Nephron progenitor cell (in vitro differentiated cells): ENCODE results near the gene CST1.
A peak's percentile ranks its signal among the peaks of the same experiment; 100 is the strongest.
"Not testable (repeated sequence)": the region's sequence is repeated elsewhere in the genome, so short reads cannot be mapped to it uniquely, and the experiment has no call there.

Source experiments
- DNase-seq: peaks from one replicate; pipeline ENCODE4 v3.0.0; 2021
- H3K27ac Mint-ChIP-seq: 2 replicates; pipeline ENCODE4 v1.8.0; 2021; ENCODE audit warnings: mild to moderate bottlenecking, moderate library complexity, mixed read lengths
- H3K27me3 Mint-ChIP-seq: 2 replicates; pipeline ENCODE4 v1.8.0; 2021; ENCODE audit warnings: mild to moderate bottlenecking, low read depth, mixed read lengths; ENCODE audit not compliant: poor library complexity
- H3K36me3 Mint-ChIP-seq: 2 replicates; pipeline ENCODE4 v1.8.0; 2021; ENCODE audit warnings: low read depth, mixed read lengths
- H3K4me1 Mint-ChIP-seq: 2 replicates; pipeline ENCODE4 v1.8.0; 2021; ENCODE audit warnings: mixed read lengths
- H3K4me3 Mint-ChIP-seq: 2 replicates; pipeline ENCODE4 v1.8.0; 2021; ENCODE audit warnings: mild to moderate bottlenecking, moderate library complexity, mixed read lengths
- H3K9me3 Mint-ChIP-seq: 2 replicates; pipeline ENCODE4 v1.8.0; 2021; ENCODE audit warnings: mild to moderate bottlenecking, moderate library complexity, mixed read lengths
- TF ChIP-seq, protein P1 (sequence below): fragments of 200-600 bp; sonication (generic); IDR thresholded peaks from 2 replicates; pipeline ENCODE4 v1.5.0; 2021; ENCODE audit warnings: antibody characterized with exemption

The CST1 gene

DNA sequence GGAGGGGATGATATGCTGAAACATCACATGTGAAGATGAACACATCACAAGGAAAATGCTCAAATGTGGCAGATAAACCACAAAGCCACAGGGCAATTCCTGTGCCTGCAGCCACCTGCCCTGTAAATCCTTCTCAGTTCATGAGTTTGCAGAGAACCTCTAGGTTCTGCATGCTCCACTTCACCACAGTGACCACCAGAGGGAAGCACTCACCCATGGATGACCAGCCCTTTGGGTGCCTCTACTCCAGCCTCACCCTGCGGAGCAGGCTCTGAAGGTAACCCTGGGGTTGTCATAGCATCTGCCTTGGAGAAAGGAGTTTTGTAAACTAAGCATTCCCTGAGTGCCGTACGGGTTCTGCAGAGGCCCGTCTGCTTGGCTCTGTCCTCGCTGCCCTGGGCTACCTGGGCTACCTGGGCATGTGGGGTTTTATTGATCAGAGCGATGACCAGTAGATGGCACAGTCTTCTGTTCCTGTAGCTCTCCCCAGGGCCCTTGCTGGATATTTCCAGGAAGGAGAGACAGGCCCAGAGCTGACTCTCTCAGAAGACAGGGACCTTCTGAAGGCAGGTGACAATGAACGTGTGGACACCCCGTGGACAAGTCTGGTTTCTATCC is 31.7 kb upstream of the CST1 start:
- Mint-ChIP-seq H3K27ac (no peak overlapping the region), H3K36me3 (no peaks in the 10 kb centered on the region), H3K4me3 (no peak overlapping the region), H3K27me3 (peaks cover 3% of the 10 kb centered on the region), H3K4me1 (peaks cover 24% of the 10 kb centered on the region), H3K9me3 (peaks cover 2% of the 10 kb centered on the region)
- TF ChIP-seq, protein P1, sequence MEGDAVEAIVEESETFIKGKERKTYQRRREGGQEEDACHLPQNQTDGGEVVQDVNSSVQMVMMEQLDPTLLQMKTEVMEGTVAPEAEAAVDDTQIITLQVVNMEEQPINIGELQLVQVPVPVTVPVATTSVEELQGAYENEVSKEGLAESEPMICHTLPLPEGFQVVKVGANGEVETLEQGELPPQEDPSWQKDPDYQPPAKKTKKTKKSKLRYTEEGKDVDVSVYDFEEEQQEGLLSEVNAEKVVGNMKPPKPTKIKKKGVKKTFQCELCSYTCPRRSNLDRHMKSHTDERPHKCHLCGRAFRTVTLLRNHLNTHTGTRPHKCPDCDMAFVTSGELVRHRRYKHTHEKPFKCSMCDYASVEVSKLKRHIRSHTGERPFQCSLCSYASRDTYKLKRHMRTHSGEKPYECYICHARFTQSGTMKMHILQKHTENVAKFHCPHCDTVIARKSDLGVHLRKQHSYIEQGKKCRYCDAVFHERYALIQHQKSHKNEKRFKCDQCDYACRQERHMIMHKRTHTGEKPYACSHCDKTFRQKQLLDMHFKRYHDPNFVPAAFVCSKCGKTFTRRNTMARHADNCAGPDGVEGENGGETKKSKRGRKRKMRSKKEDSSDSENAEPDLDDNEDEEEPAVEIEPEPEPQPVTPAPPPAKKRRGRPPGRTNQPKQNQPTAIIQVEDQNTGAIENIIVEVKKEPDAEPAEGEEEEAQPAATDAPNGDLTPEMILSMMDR: peak; percentile 65
- DNase-seq: peak; percentile 29

DNA sequence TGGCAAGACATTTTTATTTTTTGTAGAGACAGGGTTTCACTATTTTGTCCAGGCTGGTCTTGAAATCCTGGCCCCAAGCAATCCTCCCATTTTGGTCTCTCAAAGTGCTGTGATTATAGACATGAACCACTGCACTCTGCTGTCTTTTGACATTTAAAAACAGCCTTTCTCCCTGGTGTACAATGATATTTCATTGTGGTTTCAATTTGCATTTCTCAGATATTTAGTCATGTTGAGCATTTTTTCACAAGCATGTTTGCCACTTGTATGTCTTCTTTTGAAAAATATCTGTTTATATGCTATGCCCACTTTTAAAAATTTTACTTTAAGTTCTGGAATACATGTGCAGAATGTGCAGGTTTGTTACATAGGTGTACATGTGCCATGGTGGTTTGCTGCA is 27.9 kb upstream of the CST1 start:
- H3K27me3 Mint-ChIP-seq, H3K27ac Mint-ChIP-seq, H3K36me3 Mint-ChIP-seq, DNase-seq, H3K4me3 Mint-ChIP-seq, H3K9me3 Mint-ChIP-seq: not testable (repeated sequence)
- H3K4me1 Mint-ChIP-seq: peaks cover 60% of the 10 kb centered on the region

DNA sequence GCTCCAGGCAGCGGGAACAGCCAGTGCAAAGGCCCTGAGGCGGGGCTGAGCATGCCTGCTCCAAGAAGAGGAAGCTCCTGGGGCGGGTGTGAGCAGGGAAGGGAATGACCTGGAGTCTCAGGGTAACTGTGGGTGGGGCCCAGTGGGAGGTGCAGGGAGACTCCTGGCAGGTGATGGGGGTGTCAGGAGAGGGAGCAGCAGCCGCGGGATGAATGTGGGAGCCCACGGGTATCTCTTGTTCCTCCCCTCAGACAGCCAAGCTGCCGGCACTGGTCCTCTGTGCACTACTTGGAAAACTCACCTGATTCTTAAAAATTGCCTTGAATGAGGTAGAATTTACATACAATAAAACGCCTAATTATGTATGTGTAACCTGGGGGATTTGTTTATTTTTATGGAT is 26.6 kb upstream of the CST1 start:
- peak overlapping the region; percentile 31 for H3K4me3 Mint-ChIP-seq
- not testable (repeated sequence) for H3K9me3 Mint-ChIP-seq, H3K36me3 Mint-ChIP-seq, H3K27ac Mint-ChIP-seq, H3K27me3 Mint-ChIP-seq, DNase-seq
- peaks cover 69% of the 10 kb centered on the region for H3K4me1 Mint-ChIP-seq

DNA sequence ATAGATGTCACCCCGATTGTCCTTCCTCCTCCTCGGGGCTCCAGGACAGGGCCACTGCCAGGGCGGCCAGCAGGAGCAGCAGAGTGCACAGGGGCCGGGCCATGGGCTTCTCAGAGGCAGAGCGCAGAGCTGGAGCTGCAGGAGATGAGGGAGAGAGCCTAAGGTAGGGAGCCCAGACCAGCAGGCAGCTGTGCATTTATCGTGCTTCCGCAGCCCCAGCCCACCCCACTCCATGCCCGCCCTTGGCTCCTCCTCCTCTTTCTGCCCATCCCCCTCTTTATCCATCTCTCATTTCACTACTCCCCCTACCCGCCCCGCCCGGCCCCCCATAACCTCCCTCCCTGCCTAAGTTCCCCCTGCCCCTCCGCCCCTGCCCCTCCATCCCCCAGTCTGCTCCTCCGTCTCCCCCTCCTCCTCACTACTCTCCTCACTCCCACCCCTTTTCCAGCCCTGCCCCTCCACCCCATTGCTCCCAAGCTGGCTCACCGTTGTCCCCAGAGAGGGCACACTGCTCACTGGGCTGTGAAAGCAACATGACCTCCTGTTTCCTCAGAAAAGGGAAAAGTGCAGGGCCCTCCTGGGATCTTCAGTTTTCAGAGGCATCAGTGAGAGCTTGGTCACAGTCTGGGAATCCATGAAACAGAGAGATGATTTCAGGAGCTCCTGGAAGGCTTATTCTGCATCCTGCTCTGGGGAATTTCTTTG is 25.5 kb upstream of the CST1 start:
- Mint-ChIP-seq H3K27ac (peak overlapping the region; percentile 66), H3K9me3 (no peaks in the 10 kb centered on the region), H3K36me3 (no peaks in the 10 kb centered on the region), H3K4me1 (peaks cover 64% of the 10 kb centered on the region), H3K4me3 (peak overlapping the region; percentile 51), H3K27me3 (peaks cover 7% of the 10 kb centered on the region)
- peak; percentile 69 for DNase-seq
- TF ChIP-seq, protein P1: peak; percentile 23

DNA sequence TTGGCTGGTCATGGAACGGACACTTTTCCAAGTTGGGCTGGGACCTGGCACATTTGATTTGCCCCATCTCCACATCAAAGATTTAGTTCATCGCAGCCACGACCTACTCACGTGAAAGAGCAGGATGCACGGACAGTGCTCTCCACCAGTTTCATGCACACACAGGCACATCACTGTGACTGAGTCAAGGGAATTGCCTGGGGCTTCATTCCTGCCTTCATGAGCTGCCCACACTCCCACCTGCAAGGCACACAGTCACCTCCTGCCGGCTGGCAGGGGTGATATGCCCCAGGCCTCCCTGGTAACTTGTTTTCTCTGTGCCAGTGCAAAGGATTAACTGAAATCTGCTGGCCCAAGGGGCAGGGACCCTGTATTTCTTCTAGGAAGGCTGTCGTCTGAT is 23.3 kb upstream of the CST1 start:
- DNase-seq: no peak
- TF ChIP-seq, protein P1: no peak
- Mint-ChIP-seq H3K4me3 (no peak overlapping the region), H3K27me3 (peaks cover 12% of the 10 kb centered on the region), H3K36me3 (no peaks in the 10 kb centered on the region), H3K27ac (no peak overlapping the region), H3K4me1 (peaks cover 62% of the 10 kb centered on the region), H3K9me3 (no peaks in the 10 kb centered on the region)

DNA sequence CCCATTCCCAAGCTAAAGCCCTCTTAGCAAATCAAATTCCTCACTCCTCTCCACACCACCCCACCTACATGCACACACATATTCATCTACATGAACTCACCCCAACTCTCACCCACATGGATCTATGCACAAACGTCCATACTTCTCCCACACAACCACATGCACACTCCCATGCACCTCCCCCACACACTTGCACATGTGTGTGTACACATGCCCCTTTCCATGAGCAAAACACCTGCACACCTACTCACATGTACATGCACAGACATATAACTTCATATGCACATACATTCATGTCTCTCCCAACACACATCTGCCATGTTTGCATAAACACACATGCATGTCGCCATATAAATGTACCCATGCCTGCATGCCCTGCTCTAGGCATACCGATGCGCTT is 22.8 kb upstream of the CST1 start:
- Mint-ChIP-seq H3K4me3 (no peak overlapping the region), H3K9me3 (no peaks in the 10 kb centered on the region), H3K27me3 (peaks cover 12% of the 10 kb centered on the region), H3K4me1 (peaks cover 57% of the 10 kb centered on the region), H3K36me3 (no peaks in the 10 kb centered on the region), H3K27ac (no peak overlapping the region)
- DNase-seq: no peak
- TF ChIP-seq, protein P1: no peak

DNA sequence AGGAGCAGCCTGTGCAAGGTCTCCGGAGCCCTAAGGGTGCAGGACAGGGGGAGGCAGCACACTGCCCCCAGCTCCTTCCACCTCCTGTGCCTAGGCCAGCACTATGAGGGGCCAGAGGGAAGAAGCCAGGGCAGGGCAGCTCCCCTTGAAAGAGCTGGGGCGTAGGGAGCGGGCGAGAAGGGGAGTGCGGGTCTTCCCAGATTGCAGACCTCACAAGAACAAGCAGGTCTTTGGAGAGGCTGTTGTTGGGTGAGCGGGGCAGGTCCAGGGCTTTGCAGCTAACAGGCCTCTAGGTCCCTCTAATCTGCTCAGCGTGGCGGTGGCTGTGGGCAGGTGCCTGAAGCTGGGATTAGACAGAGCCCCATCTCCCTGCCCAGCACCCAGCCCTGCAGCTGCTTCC is 22.4 kb upstream of the CST1 start:
- peaks cover 12% of the 10 kb centered on the region for H3K27me3 Mint-ChIP-seq
- TF ChIP-seq, protein P1: no peak

More for the DNA sequence above, 22.4 kb upstream of the CST1 start:
- Mint-ChIP-seq H3K9me3 (no peaks in the 10 kb centered on the region), H3K4me3 (no peak overlapping the region), H3K4me1 (peaks cover 53% of the 10 kb centered on the region), H3K27ac (no peak overlapping the region), H3K36me3 (no peaks in the 10 kb centered on the region)
- DNase-seq: no peak
